ENCODE measurements around the gene CYP21A2.

CYP21A2 gene

DNA sequence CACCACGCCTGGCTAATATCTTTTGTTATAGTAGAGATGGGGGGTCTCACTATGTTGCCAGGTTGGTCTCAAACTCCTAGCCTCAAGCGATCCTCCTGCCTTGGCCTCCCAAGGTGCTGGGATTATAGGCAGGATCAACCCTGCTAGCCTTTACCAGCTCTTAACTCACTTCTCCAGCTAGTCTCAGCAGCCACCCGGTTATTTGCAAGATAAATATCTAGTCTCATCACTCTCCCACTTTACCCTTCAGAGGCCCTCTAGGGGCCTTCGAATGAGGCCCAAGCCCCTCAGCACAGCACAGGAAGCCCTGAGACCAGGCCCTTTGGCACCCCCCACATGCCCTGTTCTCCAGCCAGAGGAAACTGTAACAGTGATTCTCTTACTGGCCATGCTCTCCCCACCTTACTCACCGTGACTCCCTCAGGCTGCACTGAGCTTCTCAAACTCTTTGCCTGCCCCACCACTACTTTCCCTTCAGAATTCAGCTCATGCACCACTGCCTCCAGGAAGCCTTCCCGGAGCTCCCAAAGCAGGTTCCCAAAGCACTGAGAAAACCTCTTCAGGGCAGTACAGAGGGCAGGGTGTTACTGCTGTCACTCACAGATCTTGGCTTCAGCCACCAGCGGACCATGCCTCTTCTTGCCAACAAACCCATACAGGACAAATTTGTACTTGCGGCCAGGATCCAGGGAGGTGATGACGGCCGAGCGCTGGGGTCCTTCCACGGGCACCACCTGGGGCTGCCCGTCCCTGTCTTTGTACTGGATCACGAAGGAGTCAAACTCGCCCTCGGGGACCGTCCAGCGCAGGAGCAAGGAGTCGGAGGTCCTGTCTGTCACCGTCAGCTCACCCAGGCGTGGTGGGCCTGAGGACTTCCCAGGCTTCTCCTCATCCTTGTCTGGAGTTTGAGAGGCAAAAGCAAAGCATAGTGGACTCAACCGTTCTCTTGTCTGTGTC lies 45.9 kb downstream of the CYP21A2 start:
- DNase-seq (ENCODE audit: low spot score), result no peak

DNA sequence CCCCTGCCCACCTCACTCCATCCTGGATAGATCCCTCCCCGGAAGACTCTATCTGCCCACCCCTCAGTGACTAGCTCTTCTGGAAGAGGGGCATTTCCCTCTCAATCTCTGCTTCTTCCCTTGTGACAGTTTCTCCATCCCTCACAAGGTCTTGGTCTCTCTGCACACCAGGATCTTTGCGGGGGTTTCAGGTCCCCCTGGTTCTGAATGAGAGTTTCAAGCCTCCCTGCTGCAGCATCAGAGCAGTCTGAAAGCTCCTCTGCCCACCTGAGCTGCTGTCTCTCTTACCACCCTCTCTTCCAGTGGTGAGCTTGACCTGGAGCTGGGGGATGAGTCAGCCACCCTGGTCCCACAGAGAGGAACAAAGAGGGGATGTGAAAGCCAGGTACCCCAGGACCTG lies 46.6 kb downstream of the CYP21A2 start:
- no peak for DNase-seq (ENCODE audit: low spot score)

GRCh38 chr6:32085759-32086459 lies 47.7 kb downstream of the CYP21A2 start:
- DNase-seq (ENCODE audit: low spot score), result no peak

GRCh38 chr6:32086661-32087573 lies 48.7 kb downstream of the CYP21A2 start:
- no peak for DNase-seq (ENCODE audit: low spot score)

- peak; percentile 78 for DNase-seq (ENCODE audit: low spot score)
Measured at GRCh38 chr6:32087574-32088486, 49.6 kb downstream of the CYP21A2 start.

DNA sequence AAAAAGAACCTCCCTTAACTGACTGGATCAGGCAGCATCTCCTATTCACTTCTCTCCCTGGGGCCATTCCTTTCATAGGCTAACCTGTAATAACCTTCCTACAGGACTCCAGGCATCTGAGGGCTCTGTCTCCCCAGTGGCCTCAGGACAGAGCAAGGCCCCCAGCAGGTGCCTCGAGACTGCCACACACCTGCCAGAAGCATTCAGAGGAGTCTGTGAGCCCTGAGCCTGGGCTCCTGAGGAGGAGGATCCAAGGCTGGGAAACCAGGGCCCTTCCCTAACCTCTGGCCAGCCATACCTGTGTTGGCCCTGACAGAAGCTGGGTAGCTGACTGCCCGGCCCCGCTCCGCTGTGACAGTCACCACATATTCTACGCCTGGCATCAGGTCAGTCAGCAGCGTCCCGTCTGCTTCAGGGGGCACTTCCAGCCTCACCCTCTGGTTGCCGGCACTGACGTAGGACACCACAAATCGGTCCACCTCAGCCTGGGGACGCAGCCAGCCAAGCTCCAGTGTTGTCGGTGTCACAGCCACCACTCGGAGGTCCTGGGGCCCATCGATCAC lies 50.4 kb downstream of the CYP21A2 start:
- no peak for DNase-seq (ENCODE audit: low spot score)

DNA sequence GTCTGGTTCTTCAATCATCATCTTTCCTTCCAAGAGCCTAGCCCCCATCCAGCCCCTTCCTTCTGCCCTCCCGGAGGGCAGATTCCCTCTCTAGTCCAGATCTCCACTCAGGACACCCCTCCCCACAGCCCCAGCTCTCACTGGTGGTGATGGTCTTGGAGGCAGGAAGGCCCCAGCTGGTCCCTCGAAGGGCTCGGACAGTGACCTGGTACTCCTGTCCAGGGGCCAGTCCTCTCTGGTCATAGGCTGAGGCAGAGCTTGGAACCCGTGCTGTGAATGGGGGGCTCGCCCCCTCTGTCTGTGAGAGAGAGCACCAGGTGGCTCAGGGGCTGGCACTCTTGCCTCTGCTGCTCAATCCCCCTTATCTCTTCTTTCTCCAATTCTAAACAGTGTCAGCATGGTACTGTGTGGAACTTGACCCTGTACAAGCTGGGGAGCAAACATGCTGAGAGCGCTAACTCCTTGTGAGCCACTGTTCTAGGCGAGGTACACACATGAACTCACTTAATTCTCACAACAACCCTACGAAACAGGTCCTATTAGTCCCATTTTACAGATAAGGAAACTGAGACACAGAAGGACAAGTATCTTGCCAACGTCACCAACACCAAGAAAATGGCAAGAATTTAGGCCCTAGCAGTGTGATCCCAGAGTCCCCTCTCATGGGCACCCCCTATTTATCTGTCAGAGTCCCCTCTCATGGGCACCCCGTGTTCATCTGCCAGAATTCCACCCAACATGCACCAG lies 51.0 kb downstream of the CYP21A2 start:
- no peak for DNase-seq (ENCODE audit: low spot score)
